ENCODE results near the gene CDC42SE1.

The CDC42SE1 gene

GRCh38 chr1:151026460-151026859 is 33.0 kb downstream of the CDC42SE1 start:
- Histone ChIP-seq H3K4me2 (ENCODE audit: insufficient read depth, low read length, poor library complexity, severe bottlenecking) (no peak overlapping the region), H3K18ac (ENCODE audit: low read length) (no peak overlapping the region), H3K4me3 (ENCODE audit: low read length in 2 of 2) (no peak overlapping the region), H2AFZ (ENCODE audit: low read length) (no peak overlapping the region), H3K4ac (ENCODE audit: low read length) (no peak overlapping the region), H4K8ac (ENCODE audit: low read depth, low read length) (no peak overlapping the region), H3K79me1 (ENCODE audit: low read depth, low read length) (no peaks in the 10 kb centered on the region), H2BK5ac (ENCODE audit: low read length) (no peak overlapping the region), H2BK15ac (ENCODE audit: low read length) (no peak overlapping the region), H3K36me3 (replicated peaks in 1 of 2; ENCODE audit: control insufficient read depth in 2 of 2, insufficient read depth in 2 of 2, low read length in 2 of 2) (peaks cover 15 to 61% of the 10 kb centered on the region in 2 donors), H3K27ac (replicated peaks; ENCODE audit: low read length) (no peak overlapping the region), H2AK5ac (ENCODE audit: low read depth, low read length) (no peak overlapping the region), H3K27me3 (ENCODE audit: control insufficient read depth in 3 of 3, insufficient read depth in 3 of 3, low read depth in 1 of 3, low read length in 3 of 3) (no peaks in the 10 kb centered on the region), H4K91ac (ENCODE audit: low read depth, low read length, poor library complexity) (no peak overlapping the region), H3K9me3 (replicated peaks in 1 of 2; ENCODE audit: control insufficient read depth in 2 of 2, insufficient read depth in 1 of 2, low read depth in 1 of 2, low read length in 2 of 2) (no peaks in the 10 kb centered on the region), H2BK12ac (ENCODE audit: low read length) (no peak overlapping the region), H2BK120ac (ENCODE audit: low read depth, low read length) (no peak overlapping the region), H3K14ac (ENCODE audit: low read length) (no peak overlapping the region), H3K23ac (ENCODE audit: low read depth, low read length, poor library complexity) (no peak overlapping the region), H3K9ac (ENCODE audit: low read depth, low read length, poor library complexity) (no peak overlapping the region), H3K4me1 (ENCODE audit: control insufficient read depth in 2 of 2, insufficient read depth in 1 of 2, low read depth in 1 of 2, low read length in 2 of 2) (no peaks in the 10 kb centered on the region)
- DNase-seq (ENCODE audit: low spot score), result no peak

- WGBS, 2 donors (ENCODE audit: extremely low coverage in 2 of 2, insufficient read length in 2 of 2, insufficient replicate concordance in 1 of 2), result no CpG with 5 or more reads among the region's 6 CpGs
- no peak overlapping the region for H3K14ac ChIP-seq (ENCODE audit: low read length)
- H3K79me1 ChIP-seq (ENCODE audit: low read depth, low read length), result no peaks in the 10 kb centered on the region
- peak; percentile 55 for DNase-seq (ENCODE audit: low spot score)
- H3K27me3 ChIP-seq (ENCODE audit: control insufficient read depth in 3 of 3, insufficient read depth in 3 of 3, low read depth in 1 of 3, low read length in 3 of 3), result no peaks in the 10 kb centered on the region
- H3K4me2 ChIP-seq (ENCODE audit: insufficient read depth, low read length, poor library complexity, severe bottlenecking), result no peak overlapping the region
- no peaks in the 10 kb centered on the region for H3K9me3 ChIP-seq (replicated peaks in 1 of 2; ENCODE audit: control insufficient read depth in 2 of 2, insufficient read depth in 1 of 2, low read depth in 1 of 2, low read length in 2 of 2)
- no peak overlapping the region for H2BK15ac ChIP-seq (ENCODE audit: low read length)
- no peaks in the 10 kb centered on the region for H3K4me1 ChIP-seq (ENCODE audit: control insufficient read depth in 2 of 2, insufficient read depth in 1 of 2, low read depth in 1 of 2, low read length in 2 of 2)
- no peak overlapping the region for H4K91ac ChIP-seq (ENCODE audit: low read depth, low read length, poor library complexity)
- H3K4ac ChIP-seq (ENCODE audit: low read length), result no peak overlapping the region
- no peak overlapping the region for H3K18ac ChIP-seq (ENCODE audit: low read length)
- no peak overlapping the region for H2BK5ac ChIP-seq (ENCODE audit: low read length)
- no peak overlapping the region for H2BK12ac ChIP-seq (ENCODE audit: low read length)
- H2AK5ac ChIP-seq (ENCODE audit: low read depth, low read length), result no peak overlapping the region
- H3K23ac ChIP-seq (ENCODE audit: low read depth, low read length, poor library complexity), result no peak overlapping the region
- no peak overlapping the region for H4K8ac ChIP-seq (ENCODE audit: low read depth, low read length)
- H3K9ac ChIP-seq (ENCODE audit: low read depth, low read length, poor library complexity), result no peak overlapping the region
- H2BK120ac ChIP-seq (ENCODE audit: low read depth, low read length), result no peak overlapping the region
- H3K27ac ChIP-seq (replicated peaks; ENCODE audit: low read length), result no peak overlapping the region
- H3K36me3 ChIP-seq (replicated peaks in 1 of 2; ENCODE audit: control insufficient read depth in 2 of 2, insufficient read depth in 2 of 2, low read length in 2 of 2), result peaks cover 13 to 44% of the 10 kb centered on the region in 2 donors
- H3K4me3 ChIP-seq (ENCODE audit: low read length in 2 of 2), result no peak overlapping the region
- H2AFZ ChIP-seq (ENCODE audit: low read length), result no peak overlapping the region
Measured at GRCh38 chr1:151024540-151025146, 34.8 kb downstream of the CDC42SE1 start.

DNA sequence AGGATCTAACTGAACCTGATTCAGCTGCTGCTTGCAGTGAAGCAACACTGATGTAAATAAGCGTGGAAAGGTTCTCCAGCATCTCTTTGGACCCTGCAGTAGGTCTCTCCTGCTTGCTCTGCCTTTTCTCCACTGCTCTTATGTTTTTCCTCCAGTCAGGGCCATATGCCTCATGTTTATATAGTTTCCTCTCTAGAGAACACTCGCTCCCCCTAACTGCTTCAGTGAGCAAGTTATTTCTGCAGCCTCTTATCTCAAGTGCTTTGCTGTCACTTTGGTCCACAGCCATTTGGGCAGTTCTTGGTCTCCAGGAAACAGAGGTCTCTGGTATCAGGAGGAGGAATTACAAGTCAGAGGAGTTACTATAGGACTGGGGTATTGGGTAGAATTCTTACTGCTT is 45.9 kb downstream of the CDC42SE1 start:
- Histone ChIP-seq H4K8ac (ENCODE audit: low read depth, low read length) (no peak overlapping the region), H3K4me3 (ENCODE audit: low read length in 2 of 2) (no peak overlapping the region), H3K27me3 (ENCODE audit: control insufficient read depth in 3 of 3, insufficient read depth in 3 of 3, low read depth in 1 of 3, low read length in 3 of 3) (no peaks in the 10 kb centered on the region), H2BK120ac (ENCODE audit: low read depth, low read length) (no peak overlapping the region), H3K4me2 (ENCODE audit: insufficient read depth, low read length, poor library complexity, severe bottlenecking) (no peak overlapping the region), H3K9me3 (replicated peaks in 1 of 2; ENCODE audit: control insufficient read depth in 2 of 2, insufficient read depth in 1 of 2, low read depth in 1 of 2, low read length in 2 of 2) (no peaks in the 10 kb centered on the region), H3K9ac (ENCODE audit: low read depth, low read length, poor library complexity) (no peak overlapping the region), H3K14ac (ENCODE audit: low read length) (no peak overlapping the region), H3K18ac (ENCODE audit: low read length) (no peak overlapping the region), H3K4ac (ENCODE audit: low read length) (no peak overlapping the region), H2AK5ac (ENCODE audit: low read depth, low read length) (no peak overlapping the region), H2BK12ac (ENCODE audit: low read length) (no peak overlapping the region), H3K36me3 (replicated peaks in 1 of 2; ENCODE audit: control insufficient read depth in 2 of 2, insufficient read depth in 2 of 2, low read length in 2 of 2) (peaks cover 1 to 10% of the 10 kb centered on the region in 2 donors), H3K4me1 (ENCODE audit: control insufficient read depth in 2 of 2, insufficient read depth in 1 of 2, low read depth in 1 of 2, low read length in 2 of 2) (peaks cover 4 to 6% of the 10 kb centered on the region in 2 donors), H2BK15ac (ENCODE audit: low read length) (no peak overlapping the region), H3K23ac (ENCODE audit: low read depth, low read length, poor library complexity) (no peak overlapping the region), H4K91ac (ENCODE audit: low read depth, low read length, poor library complexity) (no peak overlapping the region), H3K27ac (replicated peaks; ENCODE audit: low read length) (no peak overlapping the region), H2AFZ (ENCODE audit: low read length) (no peak overlapping the region), H2BK5ac (ENCODE audit: low read length) (no peak overlapping the region), H3K79me1 (ENCODE audit: low read depth, low read length) (peaks cover 4% of the 10 kb centered on the region)
- DNase-seq (ENCODE audit: low spot score), result no peak
- no CpG with 5 or more reads among the region's 2 CpGs for WGBS, 2 donors (ENCODE audit: extremely low coverage in 2 of 2, insufficient read length in 2 of 2, insufficient replicate concordance in 1 of 2)

- Histone ChIP-seq H2BK15ac (ENCODE audit: low read length) (no peak overlapping the region), H3K23ac (ENCODE audit: low read depth, low read length, poor library complexity) (no peak overlapping the region), H3K4me1 (ENCODE audit: control insufficient read depth in 2 of 2, insufficient read depth in 1 of 2, low read depth in 1 of 2, low read length in 2 of 2) (peaks cover 4 to 7% of the 10 kb centered on the region in 2 donors), H4K91ac (ENCODE audit: low read depth, low read length, poor library complexity) (no peak overlapping the region), H3K9ac (ENCODE audit: low read depth, low read length, poor library complexity) (no peak overlapping the region), H2BK120ac (ENCODE audit: low read depth, low read length) (no peak overlapping the region), H3K4me3 (ENCODE audit: low read length in 2 of 2) (no peak overlapping the region), H3K4me2 (ENCODE audit: insufficient read depth, low read length, poor library complexity, severe bottlenecking) (no peak overlapping the region), H3K4ac (ENCODE audit: low read length) (no peak overlapping the region), H3K9me3 (replicated peaks in 1 of 2; ENCODE audit: control insufficient read depth in 2 of 2, insufficient read depth in 1 of 2, low read depth in 1 of 2, low read length in 2 of 2) (no peaks in the 10 kb centered on the region), H4K8ac (ENCODE audit: low read depth, low read length) (no peak overlapping the region), H2AK5ac (ENCODE audit: low read depth, low read length) (no peak overlapping the region), H3K14ac (ENCODE audit: low read length) (no peak overlapping the region), H3K36me3 (replicated peaks in 1 of 2; ENCODE audit: control insufficient read depth in 2 of 2, insufficient read depth in 2 of 2, low read length in 2 of 2) (peaks cover 0 to 3% of the 10 kb centered on the region in 2 donors), H3K27ac (replicated peaks; ENCODE audit: low read length) (no peak overlapping the region), H2BK12ac (ENCODE audit: low read length) (no peak overlapping the region), H2AFZ (ENCODE audit: low read length) (no peak overlapping the region), H3K27me3 (ENCODE audit: control insufficient read depth in 3 of 3, insufficient read depth in 3 of 3, low read depth in 1 of 3, low read length in 3 of 3) (no peaks in the 10 kb centered on the region), H2BK5ac (ENCODE audit: low read length) (no peak overlapping the region), H3K79me1 (ENCODE audit: low read depth, low read length) (peaks cover 4% of the 10 kb centered on the region), H3K18ac (ENCODE audit: low read length) (no peak overlapping the region)
- WGBS, 2 donors (ENCODE audit: extremely low coverage in 2 of 2, insufficient read length in 2 of 2, insufficient replicate concordance in 1 of 2), result no CpG with 5 or more reads among the region's 14 CpGs
- no peak for DNase-seq (ENCODE audit: low spot score)
Measured at GRCh38 chr1:151012684-151013471, 46.5 kb downstream of the CDC42SE1 start.
